HG02759 (cell line): Measurements from ENCODE around the gene RSKR.
"Not testable (repeated sequence)": the region's sequence is repeated elsewhere in the genome, so short reads cannot be mapped to it uniquely, and the experiment has no call there.

ENCODE experiments used
- ATAC-seq: cut with Tn5 transposase; IDR thresholded peaks from one replicate; pipeline ENCODE4 v1.9.1; 2021; ENCODE audit warnings: mild to moderate bottlenecking, moderate library complexity; ENCODE audit not compliant: unreplicated experiment

RSKR gene

DNA sequence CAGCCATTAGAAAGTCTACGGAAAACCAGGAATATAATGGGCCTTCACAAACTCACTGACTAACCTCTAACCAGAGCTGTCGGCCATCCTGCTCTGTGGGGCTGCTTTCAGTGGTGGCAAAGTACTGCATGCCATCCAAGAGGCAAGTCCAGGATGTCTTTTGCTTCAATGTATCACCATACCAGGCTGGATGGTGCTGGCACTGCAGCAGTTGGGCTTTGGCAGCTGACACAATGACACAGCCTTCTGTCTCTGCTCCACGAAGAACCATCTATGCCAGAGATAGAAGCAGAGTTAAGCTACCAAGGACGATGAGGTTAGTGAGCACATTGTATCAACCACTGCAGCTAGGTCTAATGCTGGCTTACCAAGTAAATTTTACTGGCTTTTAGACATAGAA lies 9.7 kb upstream of the RSKR start:
- no peak for ATAC-seq

DNA sequence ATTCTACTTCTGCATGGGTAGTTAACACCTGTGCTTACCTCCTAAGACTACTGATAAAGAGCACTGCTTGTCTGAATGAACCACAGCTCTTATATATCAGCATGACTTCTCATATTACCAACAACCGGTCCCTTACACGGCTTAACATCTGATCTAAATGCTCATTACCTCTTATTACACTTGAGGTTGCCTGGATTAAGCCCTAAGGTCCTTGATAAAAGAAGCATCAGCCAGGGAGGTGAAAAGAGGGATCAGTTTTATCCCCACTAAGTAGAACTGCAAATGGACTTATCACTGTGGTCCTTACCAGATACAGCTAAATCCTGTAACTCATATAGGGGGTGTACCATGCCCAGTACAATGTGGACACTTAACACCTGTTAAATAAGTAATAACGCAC lies 8.2 kb upstream of the RSKR start:
- ATAC-seq: no peak

- no peak for ATAC-seq
Observed at GRCh38 chr17:28620010-28620409, 6.0 kb upstream of the RSKR start.

GRCh38 chr17:28618464-28618863 lies 4.5 kb upstream of the RSKR start:
- ATAC-seq: no peak

GRCh38 chr17:28616281-28616680 lies 2.3 kb upstream of the RSKR start:
- no peak for ATAC-seq

- ATAC-seq: no peak
Observed at GRCh38 chr17:28615260-28615940, 1.4 kb upstream of the RSKR start.

DNA sequence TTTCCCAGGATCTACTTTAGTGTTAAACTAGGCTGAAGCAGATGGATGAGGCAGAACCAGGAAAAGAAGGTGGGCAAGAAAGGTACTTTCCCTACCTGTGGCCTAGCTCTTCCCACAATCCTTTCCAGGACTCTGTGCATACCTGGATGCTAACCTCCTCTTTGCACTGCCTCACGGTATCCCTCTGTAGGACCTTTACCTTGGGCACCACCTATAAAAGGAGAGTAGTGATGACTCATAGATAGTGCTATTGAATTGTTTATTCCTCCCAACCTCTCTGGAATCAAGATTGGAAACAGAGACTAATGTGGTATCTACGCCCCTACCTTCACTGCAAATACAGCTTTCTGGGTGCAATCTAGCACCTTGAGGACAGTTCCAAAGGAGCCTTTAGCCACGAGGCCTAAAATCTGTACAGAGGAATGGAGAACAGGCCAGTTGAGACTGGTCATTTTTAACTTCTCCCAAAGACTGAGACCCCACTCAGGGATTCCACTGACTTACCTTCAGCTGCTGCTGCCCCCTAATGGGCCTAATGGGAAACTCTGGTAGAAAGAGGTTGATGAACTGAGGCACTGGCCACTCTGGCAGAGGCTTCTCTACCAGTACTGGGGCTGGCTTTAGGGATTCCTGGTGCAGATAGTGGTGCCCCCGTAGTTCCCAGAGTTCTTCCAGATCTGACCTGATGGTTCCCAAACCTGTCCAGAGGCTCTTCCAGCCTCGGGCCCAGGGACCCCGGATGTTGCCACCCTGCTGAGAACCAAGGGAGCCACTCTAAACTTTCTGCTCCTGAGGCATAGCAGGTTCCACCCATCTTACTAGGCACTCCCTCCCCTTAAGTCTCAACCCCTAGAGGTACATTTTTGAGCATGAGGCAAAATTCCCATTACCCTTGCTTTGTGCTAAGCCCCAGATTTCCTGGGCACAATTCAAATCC lies 781 bp downstream of the RSKR start:
- ATAC-seq: no peak

GRCh38 chr17:28612531-28612930 lies 1.5 kb downstream of the RSKR start:
- ATAC-seq: no peak

GRCh38 chr17:28610376-28610775 lies 3.6 kb downstream of the RSKR start:
- no peak for ATAC-seq

- ATAC-seq: not testable (repeated sequence)
Observed at GRCh38 chr17:28604031-28604430, 10.0 kb downstream of the RSKR start.

GRCh38 chr17:28599311-28600184 lies 14.4 kb downstream of the RSKR start:
- ATAC-seq: peak; percentile 40

DNA sequence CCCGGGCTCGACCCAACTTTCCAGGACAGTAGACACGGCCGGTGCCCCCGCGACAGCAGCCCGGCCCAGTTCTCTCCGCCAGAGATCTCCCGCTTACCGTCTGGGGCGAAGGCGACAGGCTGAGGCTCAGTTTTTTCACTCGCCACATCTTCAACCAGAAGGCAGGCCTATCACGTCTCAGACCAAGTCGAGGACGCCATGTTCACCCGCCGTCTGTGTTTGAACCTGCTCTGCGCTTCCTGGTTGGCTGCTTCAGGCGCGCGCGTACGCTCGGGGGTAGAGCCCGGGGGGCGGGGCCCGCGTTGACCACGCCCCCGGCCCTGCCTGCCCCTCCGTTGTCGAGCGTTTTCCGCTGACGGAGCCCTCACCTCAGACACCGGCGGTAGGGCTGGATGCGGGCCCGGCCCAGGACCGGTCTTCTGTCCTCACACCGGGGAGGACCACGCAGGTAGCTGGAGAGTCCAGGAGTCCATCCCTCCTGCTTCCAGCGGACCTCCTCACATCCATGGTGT lies 15.1 kb downstream of the RSKR start, which contains the start of gene SPAG5:
SPAG5 (minus strand) TSS at position 227 of the 512 bp plus-strand sequence; CDS start at position 148, 79 bp downstream.
- ATAC-seq: peak; percentile 89

DNA sequence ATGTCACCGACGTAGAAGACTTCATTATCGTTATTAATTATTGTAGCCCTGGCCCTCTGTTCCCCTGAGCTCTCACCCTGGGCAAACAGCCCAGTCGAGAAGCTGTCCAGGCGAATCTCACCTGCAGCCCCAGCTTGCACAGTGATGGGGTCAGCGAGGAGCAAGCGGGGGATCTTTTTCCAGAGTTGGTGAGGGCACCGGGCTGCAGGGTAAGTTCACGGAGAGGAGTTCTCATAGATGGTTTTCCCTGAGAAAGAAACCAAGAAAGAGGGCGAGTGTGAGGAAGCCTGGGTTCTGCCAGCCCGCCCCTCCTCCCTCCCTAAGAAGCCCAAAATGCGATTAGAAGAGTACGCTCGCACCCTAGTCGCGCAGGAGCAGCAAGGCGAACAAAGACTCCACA lies 15.6 kb downstream of the RSKR start:
- no peak for ATAC-seq

DNA sequence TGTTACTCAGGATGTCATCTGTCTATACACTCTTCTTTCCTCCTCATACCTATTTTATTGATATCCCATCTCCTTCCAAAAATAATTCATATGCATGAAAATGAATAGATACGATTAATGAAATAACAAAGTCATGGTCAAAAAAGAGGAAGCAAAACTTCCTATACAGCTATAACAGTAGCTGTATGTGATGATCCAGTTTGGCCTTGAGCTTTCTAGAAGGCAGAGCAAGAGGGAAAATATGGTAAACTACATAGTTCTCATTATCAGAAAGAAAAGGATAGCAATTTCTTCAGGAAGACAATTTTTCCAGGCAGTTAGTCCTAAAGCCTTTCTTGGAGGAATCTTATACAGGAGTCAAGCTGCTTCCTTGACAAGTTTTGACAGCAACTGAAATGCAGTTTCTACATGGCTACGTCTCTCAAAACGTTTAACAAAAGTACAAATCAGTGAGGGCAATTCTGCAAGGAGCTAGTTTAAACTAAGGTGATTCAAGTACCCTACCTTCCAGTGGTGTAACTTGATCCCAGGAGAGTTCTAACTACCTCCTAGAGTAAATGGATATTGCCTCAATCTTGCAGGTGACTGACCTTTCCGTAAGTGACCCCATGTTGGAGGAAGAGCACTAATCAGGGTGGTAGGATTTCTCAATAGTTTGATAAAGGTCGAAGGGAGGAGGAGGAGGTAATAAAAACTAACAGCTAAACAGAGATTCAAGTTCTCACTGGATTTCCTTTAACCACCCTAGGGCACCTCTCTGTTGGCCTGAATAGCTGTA lies 16.2 kb downstream of the RSKR start:
- no peak for ATAC-seq

- no peak for ATAC-seq
Observed at GRCh38 chr17:28592260-28592659, 21.7 kb downstream of the RSKR start.

DNA sequence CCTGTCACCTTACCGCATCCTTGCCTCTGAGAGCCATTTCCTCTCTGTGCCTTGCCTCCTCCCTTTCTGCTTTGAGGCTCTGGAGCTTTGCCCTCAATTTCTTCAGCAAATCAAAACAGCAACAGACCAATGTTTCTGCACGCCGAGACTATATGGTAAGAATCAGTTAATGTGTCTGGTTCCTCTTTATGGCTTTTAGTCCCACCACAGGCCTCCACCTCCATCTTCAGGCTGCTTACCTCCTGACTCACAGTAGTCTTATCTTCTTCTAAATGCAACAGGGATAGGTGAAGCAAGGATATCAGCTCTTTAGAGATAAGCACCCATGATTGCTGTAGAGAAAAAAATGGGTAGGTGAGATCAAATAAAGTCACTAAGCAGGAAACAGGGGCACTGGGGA lies 28.1 kb downstream of the RSKR start:
- ATAC-seq: no peak

GRCh38 chr17:28584434-28584833 lies 29.6 kb downstream of the RSKR start:
- ATAC-seq: no peak

- ATAC-seq: no peak
Observed at GRCh38 chr17:28582513-28582912, 31.5 kb downstream of the RSKR start.

GRCh38 chr17:28580959-28581358 lies 33.0 kb downstream of the RSKR start:
- no peak for ATAC-seq

- ATAC-seq: no peak
Observed at GRCh38 chr17:28579526-28579925, 34.5 kb downstream of the RSKR start.
